GM21526 (cell line): Measurements from ENCODE around the gene RELL2.
"Not testable (repeated sequence)": the region's sequence is repeated elsewhere in the genome, so short reads cannot be mapped to it uniquely, and the experiment has no call there.

ENCODE experiments used
- ATAC-seq: cut with Tn5 transposase; IDR thresholded peaks from one replicate; pipeline ENCODE4 v1.9.1; 2021; ENCODE audit warnings: moderate library complexity; ENCODE audit not compliant: unreplicated experiment, low FRiP score

Gene RELL2, protein sequence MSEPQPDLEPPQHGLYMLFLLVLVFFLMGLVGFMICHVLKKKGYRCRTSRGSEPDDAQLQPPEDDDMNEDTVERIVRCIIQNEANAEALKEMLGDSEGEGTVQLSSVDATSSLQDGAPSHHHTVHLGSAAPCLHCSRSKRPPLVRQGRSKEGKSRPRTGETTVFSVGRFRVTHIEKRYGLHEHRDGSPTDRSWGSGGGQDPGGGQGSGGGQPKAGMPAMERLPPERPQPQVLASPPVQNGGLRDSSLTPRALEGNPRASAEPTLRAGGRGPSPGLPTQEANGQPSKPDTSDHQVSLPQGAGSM

DNA sequence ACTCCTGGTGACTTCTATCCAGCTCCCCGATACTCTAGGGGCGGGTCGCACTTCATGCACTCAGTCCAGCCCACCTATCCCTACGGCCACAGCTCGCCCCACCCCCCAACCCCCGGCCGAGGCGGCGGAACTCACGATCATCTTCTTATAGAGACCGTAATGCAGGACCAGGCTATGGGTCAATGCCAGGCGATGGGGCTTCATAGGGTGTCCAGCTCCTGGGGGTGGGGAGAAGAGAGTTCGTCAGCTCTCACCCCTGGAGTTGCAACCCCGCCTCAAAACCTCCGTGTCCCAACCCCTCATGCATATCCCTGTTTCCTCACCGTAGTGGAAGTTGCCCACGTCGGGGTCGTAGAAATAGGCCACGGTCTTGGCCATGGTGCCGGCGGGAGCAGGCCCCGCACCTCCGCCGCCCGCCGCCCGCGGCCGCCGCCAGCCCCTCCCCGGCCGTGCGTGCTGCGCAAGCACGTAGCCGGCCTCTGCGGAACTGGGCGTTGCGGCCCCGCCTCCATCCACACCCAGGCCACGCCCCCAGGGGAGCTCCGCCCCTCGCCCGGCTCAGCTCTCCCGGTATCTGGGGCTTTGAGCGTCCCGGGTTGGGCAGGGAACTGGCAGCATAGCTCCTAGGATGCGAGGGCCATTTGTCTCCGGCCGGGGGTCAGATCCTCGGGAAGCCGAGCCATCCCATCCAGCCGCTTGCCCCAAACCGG is at the start of gene RELL2, which contains the start of gene HDAC3:
Gene RELL2, plus strand, starts transcription at position 585 of the 710 bp plus-strand sequence. CDS start 1,229 bp downstream, outside the sequence.
Gene HDAC3, minus strand, starts transcription at position 437 of the 710 bp plus-strand sequence. Its CDS starts 59 bp downstream, at position 378.
- peak; percentile 63 for ATAC-seq

DNA sequence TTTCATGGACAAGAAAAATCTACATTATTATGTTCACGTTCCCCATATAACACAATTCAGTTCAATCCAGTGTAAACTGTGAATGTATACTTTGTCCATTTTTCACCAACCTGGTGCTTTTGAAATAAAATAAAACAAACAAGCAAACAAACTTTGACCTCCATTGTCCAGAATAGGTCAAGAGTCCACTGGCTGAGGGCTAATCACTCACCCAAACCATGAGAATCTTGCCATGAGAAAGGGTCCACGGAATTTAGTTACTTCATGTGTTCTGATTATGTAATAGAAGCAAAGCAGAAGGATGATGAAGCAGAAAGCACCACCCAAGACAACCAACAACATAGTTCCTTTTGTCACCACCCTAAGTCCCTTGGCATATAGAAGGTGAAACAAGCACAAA is 46.7 kb upstream of the RELL2 start:
- no peak for ATAC-seq

DNA sequence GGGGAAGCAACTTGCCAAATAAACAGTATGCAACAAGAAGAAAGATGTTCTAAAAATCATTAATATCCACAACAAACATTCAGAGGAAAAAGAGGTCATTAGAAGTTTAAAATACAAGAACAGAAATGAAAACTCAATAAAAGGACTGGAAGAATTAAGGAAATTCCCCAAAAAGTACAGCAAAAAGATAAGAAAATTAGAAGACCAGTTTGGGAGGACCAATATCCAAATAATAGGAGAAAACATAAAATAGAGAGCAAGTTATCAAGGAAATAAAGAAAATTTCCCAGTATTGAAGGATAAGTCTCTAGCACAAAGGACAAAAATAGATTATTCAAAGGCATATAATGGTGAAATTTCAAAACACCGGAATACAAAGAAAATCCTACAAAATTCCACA is 39.9 kb upstream of the RELL2 start:
- no peak for ATAC-seq

DNA sequence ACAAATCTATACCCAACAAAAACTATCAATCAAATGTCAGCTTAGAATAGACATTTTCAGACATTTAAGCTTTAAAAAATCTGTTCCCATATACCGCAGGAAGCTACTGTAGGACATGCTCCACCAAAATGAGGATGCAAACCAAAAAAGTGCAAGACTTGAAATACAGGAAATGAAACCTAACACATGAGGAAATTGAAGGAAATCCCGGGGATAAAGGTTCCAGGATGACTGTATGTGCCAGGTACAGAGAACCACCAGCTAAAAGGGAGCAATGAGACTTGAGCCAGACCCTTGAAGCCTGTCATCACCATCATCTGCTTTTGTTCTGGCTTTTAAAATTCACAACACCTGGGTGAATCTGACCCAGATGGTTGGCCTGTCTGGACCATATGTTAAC is 39.4 kb upstream of the RELL2 start:
- ATAC-seq = no peak

DNA sequence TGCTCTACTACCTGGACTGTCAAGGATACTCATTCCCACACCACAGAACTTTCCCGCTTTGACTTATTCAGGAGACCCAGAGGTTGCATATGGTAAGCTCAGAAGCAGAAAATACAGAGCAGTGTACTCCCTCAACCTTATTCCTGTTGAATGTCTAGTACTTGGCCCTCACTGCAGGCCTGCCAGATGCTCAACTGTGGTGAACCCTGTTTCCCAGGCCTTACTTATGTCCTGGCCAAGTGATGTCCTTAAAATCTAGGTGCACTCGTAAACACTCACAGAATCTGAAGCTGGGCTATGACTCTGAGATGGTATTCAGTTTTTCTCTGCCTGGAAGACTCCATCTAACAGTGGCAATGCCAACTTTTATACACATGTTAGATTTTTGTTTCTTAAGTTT is 39.0 kb upstream of the RELL2 start:
- no peak for ATAC-seq

DNA sequence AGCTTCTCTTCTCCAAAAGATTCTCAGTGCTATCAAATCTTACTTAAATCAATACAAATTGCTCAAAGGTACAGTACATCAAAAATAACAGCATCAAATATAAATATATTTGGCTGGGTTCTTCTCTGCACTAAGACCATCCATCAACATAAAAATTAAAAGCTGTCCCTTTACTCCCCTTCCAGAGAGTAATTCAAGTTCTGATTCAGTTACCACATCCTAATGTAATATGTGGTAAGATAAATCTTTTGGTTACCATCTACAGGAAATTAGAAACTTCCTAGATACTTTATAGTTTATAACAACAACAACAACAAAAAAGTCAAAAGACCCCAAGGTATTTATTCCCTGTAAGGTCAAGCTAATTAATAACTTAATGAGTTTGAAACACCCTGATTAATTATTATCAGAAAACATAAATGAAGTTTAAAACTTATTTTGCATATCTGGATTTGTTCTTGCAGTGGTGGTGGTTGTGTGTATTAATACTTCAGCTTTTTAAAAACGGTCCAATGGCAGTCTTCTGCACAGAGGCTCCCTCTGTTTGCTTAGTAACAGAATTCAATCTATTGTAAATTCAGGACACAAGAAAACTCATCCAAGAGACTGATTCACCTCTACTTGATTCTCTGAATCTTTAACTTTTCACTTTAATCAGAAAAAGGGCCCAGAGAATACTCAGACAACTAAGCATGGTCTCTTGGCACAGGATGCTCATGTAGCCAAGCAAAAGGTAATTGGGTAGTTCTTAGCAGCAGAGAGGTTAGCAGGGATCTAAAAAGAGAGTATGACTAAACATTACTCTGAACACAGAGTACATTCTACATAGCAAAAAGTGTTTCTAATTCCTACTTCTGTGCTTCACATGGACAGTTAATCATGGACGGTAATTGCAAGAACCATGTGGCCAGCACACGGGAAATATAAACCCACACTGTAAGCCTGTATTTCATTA is 38.1 kb upstream of the RELL2 start:
- no peak for ATAC-seq

DNA sequence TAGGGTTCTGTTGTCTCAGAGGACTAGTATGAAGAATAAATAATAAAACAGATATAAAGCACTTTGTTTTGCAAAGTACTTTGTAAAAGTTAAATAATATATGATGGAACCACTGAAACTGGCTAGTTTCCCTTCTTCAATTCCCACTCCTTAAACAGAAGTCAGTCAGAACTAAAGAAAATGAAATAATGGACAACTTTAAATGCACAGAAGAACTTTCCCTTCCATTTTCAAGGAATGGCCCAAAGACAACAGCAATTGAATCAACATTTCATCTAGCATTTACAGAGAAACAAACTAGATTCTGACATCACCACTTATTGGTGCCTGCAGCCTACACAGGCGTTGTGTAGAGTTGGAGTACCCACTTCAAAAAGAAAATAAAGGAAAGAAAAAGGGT is 34.2 kb upstream of the RELL2 start:
- no peak for ATAC-seq

DNA sequence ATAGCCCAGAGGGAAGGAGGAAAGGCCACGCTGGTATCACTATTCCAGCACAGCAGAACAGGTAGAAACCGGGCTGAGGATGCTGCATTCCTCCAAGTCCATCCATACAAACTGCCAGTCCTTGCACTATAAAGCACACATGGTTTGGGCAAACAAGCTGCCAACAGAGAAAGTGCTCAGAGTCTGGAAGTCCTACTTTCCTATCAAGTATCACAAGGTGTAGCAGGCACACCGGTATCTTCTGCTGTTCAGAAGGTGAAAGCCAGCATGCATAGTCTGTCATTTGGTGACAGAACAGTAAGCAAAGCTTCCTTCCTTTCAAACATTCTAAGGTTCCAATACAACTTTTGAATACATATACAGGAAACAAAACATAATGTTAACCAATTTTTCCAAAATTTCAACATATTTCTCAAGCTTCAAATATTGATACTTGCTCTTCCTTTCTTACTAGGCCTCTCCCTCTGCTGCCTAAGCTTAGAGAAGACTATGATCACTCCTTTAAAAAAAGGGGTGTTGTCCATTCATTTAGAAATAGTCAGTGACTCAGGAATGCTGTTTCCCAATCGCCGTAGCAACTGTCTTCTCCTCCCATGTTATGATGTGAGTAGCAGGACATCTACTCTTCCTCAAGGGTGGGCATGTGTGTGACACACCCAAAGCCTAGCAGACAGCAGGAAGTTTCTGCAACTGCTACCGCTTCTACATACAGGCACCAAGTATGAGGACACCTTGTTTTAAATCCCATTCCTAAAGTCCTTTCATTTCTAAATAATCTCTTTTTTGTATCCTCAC is 32.7 kb upstream of the RELL2 start:
- ATAC-seq = no peak

DNA sequence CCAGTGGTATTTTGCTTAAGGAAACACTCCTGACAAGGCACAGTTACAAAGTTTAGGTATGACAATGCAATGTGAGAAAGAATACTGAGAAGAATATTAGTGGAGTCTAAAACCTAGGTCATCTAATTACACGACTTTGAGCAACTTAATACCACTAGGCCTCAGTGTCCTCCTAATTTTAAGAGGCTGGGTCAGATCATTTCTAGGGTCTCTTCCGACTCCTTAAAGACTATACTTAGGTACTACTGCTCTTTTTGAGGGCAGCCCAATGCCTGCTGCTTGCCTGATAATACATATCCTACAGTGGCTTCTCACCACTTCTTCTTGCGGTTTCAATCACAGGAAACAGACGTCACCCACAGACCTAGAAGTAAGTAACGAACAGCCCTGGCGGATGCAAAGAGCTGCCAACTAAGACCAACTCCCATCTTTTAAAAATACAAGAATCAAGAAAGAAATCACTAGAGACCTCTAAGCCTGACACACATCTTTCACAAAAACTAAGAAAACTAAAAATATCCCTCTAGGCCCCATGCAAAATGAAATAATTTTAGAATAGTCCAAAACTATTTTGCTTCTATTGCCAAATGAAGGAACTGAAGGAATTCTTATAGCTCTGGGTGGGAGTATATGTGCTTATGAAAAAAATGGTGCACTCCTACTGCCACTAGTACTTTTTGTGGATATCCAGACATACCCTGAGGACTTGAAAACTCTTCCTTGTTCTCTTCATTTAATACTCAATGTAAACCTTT is 31.1 kb upstream of the RELL2 start:
- peak; percentile 95 for ATAC-seq

DNA sequence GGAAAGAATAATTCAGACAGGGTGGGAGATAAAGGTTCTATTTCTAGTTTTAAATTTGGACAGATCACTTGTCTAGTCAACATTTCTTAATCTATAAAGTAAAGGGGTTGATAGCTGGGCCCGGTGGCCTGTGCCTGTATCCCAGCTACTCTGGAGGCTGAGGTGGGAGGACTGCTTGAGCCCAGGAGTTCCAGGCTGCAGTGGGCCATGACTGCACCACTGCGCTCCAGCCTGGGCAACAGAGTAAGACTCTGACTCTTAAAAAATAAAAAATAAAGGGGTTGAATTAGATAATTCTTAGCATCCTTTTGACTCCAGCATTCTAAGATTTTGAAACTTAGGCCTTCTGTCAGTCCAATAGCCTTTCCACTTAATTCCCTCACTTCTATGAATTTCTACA is 28.8 kb upstream of the RELL2 start:
- no peak for ATAC-seq

DNA sequence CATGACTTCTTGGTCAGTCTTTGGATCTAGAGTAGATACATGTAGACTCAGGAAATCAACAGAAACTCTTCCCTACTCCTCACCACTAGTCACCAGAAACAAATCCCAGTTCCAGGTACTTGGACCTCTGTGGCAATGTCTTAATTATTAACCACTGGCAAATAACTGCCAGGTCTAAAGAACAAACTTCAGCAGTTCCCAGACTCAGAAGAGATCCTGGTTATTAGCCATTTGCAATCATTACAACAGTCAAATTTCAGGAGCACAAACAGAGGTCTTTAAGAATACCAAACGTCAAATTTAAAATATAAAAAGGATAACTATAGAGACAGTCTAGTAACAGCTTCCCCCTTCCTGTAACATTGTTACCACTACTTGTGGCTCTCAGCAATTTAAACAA is 28.2 kb upstream of the RELL2 start:
- no peak for ATAC-seq

DNA sequence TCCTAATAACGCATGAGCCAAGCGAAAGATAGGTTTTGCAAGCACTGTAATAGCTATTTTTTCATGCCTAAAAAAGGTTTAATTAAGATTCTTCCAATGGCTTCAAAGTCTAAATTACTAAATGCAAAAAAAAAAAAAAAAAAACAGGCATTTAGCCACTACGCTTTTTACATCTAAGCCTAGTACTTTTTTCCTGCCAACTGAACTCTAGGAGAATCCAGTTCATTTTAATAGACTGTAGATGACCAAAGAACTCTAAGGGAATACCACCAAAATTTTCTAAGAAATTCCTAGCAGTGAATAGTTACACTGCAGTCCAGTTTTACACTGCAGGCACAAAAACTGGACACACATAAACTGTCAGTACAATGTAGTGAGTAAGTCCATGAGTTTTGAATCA is 27.8 kb upstream of the RELL2 start:
- ATAC-seq = no peak

DNA sequence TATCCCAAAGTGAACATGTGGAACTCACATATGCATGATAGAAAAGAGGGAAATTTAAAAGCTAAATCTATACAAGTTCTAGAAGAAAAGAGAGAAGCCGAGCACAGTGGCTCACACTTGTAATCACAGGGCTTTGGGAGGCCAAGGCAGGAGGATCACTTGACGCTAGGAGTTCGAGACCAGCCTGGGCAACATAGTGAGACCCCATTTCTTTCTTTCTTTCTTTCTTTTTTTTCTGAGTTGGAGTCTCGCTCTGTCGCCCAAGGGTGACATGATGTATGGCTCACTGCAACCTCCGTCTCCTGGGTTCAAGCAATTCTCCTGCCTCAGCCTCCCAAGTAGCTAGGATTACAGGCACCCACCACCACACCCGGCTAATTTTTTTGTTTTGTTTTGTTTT is 26.9 kb upstream of the RELL2 start:
- not testable (repeated sequence) for ATAC-seq

DNA sequence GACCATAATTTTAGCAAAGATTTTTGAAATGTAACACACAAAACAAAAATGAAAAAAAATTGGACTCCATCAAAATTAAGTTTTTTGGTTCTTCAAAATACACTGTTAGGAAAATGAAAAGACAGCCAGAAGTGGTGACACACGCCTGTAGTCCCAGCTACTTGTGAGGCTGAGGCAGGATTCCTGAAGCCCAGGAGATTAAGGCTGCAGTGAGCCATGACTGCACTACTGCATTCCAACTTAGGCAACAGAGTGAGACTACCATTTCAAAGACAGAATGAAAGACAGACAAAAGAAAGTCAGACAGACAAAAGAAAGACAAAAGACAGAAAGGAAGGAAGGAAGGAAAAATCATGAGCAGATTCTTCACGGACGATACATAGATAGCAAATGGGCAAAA is 25.5 kb upstream of the RELL2 start:
- no peak for ATAC-seq

DNA sequence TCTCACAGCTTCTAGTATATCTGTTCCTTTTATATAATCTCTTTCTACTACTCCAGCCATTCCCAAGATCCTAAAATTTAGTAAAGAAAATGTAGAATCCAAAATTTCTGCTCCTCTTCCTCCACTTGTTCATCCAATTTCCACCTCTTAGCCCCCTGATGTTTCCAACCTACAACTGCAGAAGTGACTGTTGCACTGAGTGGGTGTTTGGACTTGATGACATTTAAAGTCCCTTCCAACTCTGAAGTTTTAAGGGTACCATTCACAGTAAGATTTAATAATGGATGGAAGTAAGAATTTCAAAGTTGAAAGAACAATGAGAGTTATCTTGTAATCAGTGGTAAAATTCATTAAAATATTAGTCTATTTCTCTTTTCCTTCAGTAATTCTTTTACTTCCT is 23.5 kb upstream of the RELL2 start:
- ATAC-seq = no peak

DNA sequence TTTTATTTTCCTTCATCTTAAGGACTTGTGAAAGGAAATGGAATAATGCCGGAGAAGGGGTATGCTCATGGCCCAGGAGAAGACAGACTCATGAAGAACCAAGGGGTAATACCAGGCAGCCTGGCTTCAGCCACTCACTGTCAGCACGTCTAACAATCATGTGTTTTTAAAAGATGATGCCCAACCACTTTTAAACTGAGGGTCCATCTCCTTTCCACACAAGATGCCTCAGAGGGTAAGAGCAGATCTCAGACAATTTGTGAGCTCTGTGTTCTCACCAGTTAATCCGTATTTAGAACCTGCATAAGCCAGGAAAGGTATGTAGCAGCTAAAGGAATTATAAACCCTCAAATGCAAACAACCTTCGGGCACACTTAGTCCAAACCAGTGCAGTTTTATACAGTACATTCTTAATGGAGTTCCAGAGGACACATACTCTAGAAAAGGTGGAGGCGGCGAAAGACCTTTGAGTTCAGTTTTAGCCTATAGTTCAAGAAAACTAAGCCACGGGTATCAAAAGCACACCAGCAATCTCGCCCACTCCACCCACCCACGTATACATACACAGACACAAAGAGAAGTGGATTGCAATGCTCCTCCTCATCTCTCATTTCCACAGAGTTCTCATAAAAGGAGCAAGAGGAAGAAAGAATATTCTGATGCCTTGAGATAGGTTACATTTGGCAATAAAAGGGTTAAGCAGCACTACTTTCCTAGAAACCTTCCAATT is 20.6 kb upstream of the RELL2 start:
- ATAC-seq = no peak

DNA sequence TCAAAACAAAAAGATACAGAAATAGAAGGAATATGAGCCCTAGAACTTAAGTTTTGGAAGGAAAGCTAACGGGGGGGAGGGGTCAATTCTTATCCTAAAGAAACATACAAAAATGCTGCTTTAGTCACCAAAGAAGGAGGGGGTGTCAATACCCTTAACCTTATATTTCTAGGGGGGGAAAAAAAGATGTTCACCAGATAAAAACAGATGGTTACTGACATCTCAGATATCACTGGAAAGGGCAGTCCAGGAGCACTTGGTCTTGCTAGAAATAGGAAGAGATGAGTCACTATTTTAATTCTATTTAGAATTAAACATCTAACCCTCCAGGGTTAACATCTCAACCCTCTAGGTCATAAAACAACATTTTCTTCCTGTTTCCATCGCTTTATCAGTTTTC is 19.7 kb upstream of the RELL2 start:
- no peak for ATAC-seq

DNA sequence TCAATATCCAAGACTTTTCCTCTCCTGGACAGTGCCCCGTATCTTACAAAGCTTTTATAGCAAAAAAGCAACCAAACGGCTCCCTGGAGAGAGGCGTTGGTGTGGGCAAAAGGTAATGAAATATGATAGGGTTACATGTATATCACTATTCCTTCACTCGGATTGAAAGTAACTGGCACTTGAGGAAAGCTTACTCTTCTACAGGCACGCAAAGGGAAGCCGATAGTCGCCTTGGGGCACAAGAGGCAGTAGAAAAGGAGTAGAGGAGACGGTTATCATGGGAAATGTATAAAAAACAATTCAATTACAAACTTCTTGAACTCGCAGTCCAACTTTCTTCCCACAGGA is 19.1 kb upstream of the RELL2 start:
- ATAC-seq = no peak
